NCI-H748 (cell line): Measurements from ENCODE around the gene TTLL11.
"Not testable (repeated sequence)": the region's sequence is repeated elsewhere in the genome, so short reads cannot be mapped to it uniquely, and the experiment has no call there.

Experiments
- DNase-seq: peaks from one replicate; lab custom pipeline; 2025; ENCODE audit not compliant: unreplicated experiment; lab: John Stamatoyannopoulos, UW

The TTLL11 gene

DNA sequence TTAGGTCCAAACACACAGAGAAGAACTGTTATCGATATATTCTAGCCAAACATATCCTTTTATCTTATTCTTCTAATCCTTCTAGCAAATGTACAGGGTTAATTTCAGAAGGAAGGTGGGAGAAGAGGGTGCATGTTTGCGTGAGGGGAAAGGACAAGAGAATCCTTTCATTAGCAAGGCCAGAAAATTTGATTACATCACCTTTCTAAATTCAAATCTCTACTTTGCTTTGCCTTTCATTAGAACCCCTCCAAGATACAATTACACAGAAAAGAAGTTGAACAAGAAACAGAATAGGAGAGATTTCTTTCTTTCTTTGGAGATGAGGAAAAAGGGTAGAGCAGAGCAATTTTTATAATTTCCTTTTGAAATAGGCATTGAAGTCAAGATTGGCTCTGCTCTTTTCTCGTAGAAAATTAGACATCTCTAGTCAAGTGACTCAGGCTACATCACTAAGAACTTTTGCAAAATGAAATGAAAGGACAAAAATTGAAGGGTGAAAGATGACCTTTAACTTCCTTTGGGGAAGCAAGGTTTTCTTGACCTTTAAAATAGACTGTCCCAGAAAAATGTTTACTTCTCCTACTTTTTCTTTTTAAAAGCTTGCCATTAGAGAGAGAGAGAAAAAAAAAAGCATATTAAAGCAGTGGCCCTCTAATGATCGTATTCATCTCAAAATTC is 81.2 kb downstream of the TTLL11 start:
- no peak for DNase-seq

DNA sequence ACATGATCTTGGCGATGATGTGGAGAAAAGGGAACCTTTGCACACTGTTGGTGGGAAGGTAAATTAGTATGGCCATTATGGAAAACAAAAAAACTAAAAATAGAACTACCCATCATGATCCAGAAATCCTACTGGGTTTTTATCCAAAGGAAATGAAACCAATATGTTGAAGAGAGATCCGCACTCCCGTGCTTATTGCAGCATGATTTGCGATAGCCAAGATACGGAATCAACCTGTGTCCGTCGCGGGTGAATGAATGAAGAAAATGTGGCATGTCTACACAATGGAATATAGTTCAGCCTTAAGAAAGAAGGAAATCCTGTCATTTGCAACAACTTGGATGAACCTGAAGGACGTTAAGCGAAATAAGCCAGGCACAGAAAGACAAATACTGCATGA is 84.5 kb downstream of the TTLL11 start:
- DNase-seq = no peak

- no peak for DNase-seq
Observed at GRCh38 chr9:122007837-122008236, 85.3 kb downstream of the TTLL11 start.

DNA sequence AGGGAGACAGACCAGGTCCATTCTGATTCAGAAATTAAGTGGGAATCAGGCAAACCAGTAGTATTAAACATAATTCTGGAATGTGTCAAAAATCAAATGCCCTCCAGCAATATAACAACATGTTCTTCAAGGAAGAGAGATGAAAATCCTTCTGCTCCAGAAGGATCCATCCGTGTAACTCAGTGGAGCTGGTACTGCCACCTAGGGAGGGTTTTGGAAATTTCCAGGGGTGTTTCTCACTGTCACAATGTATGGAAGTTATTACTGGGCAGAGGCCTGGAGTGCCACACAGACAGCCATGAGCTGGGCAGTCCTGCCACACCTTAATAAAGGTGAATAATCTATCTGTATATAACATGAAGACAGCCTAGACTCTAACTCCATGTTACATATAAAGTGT is 87.5 kb downstream of the TTLL11 start:
- DNase-seq = peak; percentile 20

DNA sequence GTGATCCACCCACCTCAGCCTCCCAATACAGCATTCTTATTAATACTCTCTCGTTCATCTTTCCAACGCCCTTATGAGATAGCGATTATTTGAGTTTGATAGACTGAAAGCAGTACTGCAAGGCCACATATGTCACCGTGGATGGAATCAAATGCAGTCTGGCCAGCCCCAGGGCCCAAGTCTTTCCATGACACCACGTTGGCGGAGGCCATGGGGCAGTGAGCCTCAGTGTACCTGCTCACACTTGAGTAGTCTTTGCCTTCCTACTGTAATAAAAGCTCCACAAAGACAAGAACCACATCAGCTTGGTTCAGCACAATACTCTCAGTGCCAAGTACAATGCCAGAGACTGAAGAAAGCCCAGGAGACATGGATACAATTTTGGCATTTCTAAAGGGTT is 88.5 kb downstream of the TTLL11 start:
- DNase-seq = no peak

DNA sequence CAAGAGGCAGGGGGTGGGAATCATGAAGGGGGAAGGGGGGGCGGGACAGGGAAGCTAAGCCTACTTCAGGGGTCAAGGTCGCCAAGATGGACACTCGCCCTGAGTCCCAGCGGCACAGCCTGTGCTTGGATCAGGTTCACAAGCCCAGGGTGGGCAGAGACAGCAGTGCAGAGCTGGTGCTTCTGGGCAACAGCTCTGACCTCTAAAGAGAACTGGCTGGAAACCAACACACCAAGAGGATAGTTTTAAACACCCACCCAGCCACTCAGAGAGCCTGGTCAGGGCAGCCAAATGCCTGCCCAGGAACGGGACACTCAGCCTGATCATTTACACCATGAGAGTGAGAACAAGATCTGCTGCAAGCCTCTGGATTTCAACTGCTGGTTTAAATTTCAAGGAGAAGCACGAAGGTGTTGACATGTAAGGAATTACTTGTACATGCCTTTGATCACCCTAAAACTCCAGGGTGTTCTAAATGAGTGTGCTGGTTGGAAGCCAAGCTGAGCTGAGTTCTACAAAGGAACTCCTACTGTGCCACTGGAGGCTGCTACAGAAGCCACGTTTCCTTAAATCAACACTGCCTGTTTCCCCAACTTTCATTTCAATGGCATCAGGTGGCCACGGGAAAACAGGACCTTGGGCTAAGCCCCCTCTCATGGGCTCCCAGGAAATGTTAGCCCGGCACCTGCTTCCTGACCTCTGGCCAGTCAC is 91.5 kb downstream of the TTLL11 start:
- no peak for DNase-seq

GRCh38 chr9:122000526-122000925 is 92.6 kb downstream of the TTLL11 start:
- DNase-seq = not testable (repeated sequence)

DNA sequence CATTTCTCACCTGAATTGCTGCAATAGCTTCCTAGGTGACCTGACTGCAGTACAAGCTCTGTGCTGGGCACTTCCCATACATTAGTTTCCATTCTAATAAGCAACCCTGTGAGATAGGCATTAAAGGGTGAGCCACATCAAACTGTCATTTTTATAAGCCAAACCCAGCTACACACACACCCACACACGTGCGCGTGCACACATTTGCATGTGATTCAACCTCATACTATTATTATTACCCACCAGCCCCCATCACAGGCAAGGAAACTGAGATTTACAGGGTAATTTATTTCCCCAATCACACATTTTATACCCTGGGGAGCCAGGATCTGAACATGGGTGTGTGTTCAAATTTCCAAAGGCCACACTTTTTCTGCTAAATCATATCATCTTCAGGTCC is 93.6 kb downstream of the TTLL11 start:
- no peak for DNase-seq

DNA sequence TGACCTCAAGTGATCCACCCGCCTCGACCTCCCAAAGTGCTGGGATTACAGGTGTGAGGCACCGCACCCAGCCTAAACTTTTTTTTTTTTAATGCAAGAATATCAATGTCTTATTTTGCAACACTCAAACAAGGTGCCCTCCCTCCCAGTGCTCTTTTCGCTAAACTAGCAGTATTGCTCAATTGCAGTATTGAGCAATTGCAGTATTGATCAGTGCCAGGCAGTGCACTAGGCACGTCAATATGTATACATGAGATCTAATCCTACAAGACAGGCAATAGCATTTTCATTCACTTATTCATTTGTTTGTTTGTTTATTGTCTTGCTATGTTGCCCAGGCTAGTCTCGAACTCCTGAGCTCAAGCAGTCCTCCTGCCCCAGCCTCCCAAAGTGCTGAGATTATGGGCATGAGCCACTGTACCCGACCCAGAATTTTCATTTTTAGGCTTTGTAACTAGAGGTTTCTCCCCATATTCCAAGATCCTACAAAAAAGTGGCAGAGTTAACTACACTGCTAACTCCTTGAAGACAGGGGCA is 94.5 kb downstream of the TTLL11 start:
- DNase-seq = no peak

DNA sequence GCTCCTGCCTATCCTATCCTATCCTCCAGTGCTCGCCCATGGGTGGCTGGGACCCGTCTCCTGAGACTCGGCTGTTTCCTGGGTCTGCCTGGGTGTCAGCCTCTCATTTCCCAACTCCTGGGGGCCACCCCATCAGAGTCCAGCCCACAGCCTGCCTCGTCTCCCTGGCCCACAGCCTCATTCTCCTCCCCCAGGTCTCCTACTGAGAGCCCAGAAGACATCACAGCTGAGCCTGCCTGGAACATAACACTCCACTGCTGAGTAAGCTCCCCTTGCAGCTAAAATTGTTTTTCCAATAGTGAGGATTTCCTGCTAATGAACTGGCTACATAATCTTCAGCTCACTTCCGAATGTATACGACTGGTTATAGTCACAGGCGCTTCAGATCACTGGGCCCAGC is 95.3 kb downstream of the TTLL11 start:
- no peak for DNase-seq

GRCh38 chr9:121996783-121997182 is 96.3 kb downstream of the TTLL11 start:
- DNase-seq = no peak

DNA sequence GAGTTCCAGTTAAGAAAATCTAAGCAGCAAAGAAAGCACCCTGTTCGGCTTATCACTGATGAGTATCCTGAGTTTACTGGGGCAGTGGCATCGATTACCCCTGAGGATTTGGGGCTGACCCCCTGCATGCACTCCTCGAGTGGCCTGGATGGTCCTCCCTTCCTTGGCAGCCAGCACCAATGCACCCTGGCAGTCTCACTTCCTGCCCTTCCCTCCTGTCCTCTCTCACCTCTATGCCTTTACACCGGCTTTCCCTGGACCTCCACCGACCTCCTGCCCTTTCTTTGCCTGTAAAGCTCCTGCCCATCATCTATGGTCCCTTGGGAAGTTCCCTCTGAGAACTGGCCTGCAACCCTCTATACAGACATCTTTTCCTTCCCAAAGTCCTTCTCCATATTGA is 97.1 kb downstream of the TTLL11 start:
- no peak for DNase-seq

DNA sequence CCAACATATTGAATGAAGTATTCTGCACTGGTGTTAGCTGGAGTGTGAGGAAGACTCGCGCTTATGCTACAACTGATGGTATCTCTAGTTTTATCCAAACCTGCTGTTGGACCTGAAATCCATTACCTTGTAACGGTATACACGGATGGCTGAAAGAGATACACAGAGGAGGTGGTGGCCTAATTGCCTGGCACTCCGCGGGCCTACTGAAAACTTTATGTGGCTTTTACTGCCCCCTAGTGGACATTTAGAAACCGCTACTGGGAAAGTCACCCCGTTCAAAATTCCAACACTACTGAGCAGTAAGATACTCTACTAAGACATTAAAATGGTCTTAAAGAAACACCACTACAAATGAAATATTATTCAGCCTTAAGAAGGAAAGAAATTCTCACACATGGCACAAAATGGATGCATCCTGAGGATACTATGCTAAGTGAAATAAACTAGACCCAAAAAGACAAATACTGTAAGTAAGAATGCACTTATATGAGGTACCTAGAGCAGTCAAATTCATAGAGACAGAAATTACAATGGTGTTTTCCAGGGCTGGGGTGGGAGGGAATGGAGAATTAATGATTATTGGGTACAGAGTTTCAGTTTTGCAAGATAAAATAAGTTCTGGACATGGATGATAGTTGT is 100.4 kb downstream of the TTLL11 start:
- peak; percentile 76 for DNase-seq

GRCh38 chr9:121991307-121991661 is 101.8 kb downstream of the TTLL11 start:
- no peak for DNase-seq

DNA sequence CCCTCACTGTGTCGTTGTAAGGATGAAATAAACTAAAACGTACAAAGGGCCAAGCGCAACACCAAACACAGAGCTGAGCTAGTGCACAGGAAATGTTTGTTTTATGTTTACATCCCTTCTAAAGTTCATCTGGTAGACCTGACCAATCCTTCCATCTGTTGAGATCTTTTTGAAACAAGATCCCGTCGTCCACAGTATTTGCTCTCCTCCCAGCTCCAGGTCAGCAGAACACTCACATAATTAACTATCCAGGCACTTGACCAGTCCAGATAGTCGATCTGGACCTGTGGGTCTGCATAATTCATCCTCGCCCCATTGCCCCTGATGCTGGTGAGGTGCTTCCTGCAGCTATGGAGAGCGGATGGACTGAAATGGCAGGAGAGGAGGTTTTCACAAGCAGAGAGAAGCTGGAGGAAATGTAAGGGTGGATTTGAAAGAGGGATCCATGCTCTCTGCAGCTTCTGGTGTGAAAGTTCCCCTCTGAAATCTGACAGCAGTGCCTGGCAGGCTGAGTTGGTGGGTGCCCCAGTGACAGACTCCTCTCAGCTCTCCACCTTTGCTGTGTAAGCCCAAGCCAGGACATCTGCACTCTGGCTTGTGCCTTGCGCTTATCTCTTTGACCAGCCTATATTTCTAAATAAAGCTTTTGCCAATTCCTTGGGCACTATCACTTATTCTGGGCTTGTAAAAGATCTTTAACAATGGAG is 102.4 kb downstream of the TTLL11 start:
- no peak for DNase-seq

GRCh38 chr9:121989010-121989409 is 104.1 kb downstream of the TTLL11 start:
- DNase-seq = no peak

DNA sequence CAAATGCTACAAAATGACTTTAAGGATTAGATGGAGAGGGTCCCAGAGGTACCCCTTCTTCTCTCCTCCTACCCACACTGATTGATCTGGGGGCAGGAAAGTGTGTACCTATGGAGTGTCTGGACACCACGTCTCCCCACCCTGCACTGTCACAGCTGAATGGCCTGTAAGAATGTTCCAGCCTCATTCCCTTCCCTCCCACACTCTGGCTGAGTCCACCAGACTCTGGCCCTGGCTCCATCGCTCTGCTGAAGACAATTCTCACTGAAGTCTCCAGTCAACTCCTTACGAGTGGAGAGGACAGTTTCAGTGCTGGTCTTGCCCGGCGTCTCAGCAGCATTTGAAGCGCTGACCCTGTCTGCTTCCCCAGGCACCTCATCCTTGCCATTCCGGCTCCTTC is 105.8 kb downstream of the TTLL11 start:
- DNase-seq = no peak

- DNase-seq = no peak
Observed at GRCh38 chr9:121985792-121986494, 107.2 kb downstream of the TTLL11 start.

- no peak for DNase-seq
Observed at GRCh38 chr9:121984726-121985402, 108.2 kb downstream of the TTLL11 start.

- DNase-seq = no peak
Observed at GRCh38 chr9:121983736-121984135, 109.4 kb downstream of the TTLL11 start.
